GM18498 (cell line): Measurements from ENCODE around the gene FIBCD1.

Experiments
- ATAC-seq: cut with Tn5 transposase; IDR thresholded peaks from one replicate; pipeline ENCODE4 v1.9.1; 2021; ENCODE audit warnings: mild to moderate bottlenecking, moderate library complexity; ENCODE audit not compliant: unreplicated experiment

Gene FIBCD1

GRCh38 chr9:130938652-130939404 lies at the start of gene FIBCD1:
TSS of gene FIBCD1 (minus strand) at chr9:130939247. CDS start at chr9:130938607, 640 bp downstream.
- no peak for ATAC-seq

DNA sequence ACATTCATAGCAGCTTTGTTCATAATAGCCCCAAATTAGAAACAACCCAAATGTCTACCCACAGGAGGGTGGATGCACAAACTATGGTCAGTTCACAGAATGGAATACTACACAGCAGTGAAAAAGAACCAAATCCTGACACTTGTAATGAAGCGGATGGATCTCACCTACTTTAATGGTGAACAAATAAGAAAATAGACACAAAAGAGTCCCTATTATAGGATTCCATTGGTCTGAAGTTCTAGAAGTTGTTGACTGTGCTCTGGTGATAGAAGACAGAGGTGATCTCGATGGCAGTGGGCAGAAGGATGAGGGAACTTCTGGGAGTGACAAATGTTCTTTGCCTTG lies 49.3 kb upstream of the FIBCD1 start:
- no peak for ATAC-seq

- ATAC-seq: no peak
These were observed 48.8 kb upstream of the FIBCD1 start for GRCh38 chr9:130987738-130988399.

DNA sequence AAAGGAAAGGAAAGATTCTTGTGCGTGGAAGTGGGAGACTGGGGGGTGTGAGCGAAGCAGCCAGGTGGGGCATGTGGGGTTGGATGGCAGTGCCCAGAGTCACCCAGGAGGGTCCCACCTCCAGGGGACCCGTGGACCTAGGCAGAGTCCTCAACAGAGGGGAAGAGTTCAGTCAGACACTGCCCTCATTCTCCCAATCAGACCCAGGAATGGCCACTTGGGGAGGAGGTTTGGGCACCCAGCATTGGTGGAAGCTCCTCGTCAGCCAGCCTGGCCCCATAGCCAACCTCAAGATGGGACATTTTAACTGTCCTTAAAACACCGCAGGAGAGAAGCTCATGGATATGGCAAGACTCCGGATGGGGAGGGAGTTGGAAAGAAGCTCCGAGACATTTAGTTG lies 48.0 kb upstream of the FIBCD1 start:
- no peak for ATAC-seq

GRCh38 chr9:130986356-130986965 lies 47.4 kb upstream of the FIBCD1 start:
- ATAC-seq: no peak

- ATAC-seq: no peak
These were observed 46.6 kb upstream of the FIBCD1 start for GRCh38 chr9:130985606-130986162.

- no peak for ATAC-seq
These were observed 46.0 kb upstream of the FIBCD1 start for GRCh38 chr9:130985029-130985428.

DNA sequence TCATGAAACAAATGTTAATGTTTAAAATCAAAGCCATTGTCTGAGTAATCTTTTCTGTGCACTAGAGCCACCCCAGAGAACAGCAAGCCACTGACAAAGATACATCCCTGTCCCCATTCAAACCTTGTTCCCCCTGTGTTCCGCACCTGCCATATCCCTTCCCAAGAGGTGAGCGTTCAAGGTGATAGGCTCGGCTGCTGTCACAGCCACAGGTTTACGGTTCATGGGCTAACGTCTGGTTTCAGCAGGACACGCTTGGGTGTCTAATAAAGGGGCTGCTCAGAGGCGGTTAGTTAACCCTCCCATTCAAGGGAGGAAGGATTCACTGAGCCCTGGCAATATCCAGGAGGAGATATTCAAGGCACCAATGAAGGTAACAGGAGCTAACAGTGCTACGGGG lies 45.5 kb upstream of the FIBCD1 start:
- no peak for ATAC-seq

DNA sequence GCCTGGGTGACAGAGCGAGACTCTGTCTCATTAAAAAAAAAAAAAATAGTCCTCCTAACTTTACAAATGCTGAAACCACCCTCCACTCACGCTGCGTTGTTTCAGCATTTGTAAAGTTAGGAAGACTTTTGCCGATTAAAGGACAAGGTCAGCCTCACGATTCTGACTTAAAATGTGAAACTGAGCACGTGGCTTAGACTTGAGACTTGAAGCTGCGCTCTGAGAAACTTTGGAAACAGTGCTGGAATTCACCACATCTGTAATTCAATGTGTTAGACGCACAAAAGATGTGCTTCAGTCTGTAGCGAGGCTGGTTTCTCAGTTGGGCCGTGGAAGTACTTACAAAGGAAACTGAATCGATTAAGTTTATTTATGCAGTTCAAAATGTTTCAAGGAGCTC lies 44.9 kb upstream of the FIBCD1 start:
- no peak for ATAC-seq

DNA sequence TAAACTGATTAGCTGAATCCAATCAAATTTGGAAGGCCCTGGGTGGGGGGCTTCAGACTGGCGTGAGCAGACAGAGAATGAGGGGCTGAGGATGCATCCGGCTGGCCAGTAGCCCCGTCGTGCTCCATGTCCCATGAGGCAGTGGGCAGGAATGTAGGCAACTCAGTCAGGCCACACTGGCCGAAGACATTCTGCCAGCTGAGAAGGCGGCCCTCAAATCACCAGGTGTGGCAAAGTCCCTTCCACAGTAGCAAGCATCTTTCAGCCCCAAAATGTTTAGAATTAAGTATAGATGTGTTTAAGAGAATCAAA lies 44.3 kb upstream of the FIBCD1 start:
- ATAC-seq: no peak

- ATAC-seq: no peak
These were observed 43.8 kb upstream of the FIBCD1 start for GRCh38 chr9:130982636-130983358.

- ATAC-seq: no peak
These were observed 42.7 kb upstream of the FIBCD1 start for GRCh38 chr9:130981756-130982137.

DNA sequence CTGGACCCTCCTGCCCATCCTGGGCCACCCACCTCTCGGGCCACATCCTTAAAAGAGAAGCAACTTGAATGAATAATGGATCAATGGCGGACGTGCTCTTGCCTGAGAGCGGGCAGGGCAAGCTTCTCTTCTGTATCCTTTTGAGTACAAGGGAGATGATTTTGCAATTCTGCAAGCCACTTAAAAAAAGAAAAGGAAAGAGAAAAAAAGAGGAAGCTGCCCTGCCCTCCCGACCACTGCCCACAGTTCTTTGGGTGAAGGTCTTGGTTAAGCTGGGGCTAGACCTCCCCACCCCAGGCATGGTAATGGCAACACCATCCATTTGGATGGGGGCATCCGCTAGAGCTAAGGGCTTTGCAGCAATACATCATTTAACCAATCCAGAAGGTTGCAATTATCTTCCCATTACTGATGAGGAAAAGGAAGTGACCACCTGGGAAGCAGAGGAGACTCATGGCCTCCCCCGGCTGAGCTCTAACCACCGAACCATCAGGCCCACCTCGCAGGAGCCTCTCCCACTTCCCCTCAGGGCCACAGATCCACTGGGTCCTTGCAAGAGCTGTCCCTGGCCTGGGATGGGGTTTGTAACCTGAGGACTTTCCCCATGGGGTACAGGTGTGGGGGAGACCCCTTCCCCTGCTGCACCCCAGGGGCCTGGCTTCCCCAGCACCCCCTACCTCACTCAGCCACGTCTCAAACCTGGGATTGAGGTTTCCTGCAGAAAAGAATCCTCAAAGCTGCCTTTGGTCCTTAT lies 42.1 kb upstream of the FIBCD1 start:
- ATAC-seq: no peak

GRCh38 chr9:130980526-130980925 lies 41.5 kb upstream of the FIBCD1 start:
- ATAC-seq: no peak

DNA sequence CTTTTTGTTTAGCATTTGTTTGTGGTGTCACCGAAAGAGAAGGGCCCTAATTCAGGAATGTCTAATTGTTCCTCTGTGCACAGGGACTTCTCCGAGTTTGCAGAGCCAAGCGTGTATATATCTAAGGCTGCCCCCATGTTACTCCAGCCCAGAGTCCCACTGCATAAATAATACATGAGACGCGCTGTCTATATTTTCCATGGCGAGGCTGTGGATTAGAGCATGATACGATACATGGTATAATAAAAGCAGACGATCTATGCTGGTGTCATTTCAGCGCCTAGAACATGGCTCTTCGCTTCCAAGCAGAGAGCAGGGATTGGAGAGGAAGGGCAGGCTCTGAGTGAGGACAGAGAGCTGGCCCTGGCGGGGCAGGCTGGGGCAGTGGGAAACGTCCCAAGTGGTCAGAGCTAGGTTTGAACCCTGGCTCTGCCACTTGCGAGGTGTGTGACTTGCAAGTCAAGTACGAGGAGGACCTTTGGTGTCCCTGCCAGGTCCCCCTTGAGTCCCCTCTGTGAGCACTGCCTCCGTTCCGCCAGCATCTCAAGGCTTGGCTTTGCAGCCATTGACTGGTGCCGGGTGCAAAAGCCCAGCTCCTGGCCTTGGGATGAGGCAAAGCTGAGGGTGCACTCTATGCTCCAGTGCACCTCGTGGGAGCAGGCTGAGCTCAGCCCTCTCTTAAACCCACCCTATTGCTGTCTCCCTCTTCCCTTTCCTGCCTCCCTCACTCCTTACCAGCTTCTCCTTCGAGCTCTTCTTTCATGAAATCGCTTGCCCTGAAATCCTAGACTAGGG lies 40.7 kb upstream of the FIBCD1 start:
- ATAC-seq: no peak

DNA sequence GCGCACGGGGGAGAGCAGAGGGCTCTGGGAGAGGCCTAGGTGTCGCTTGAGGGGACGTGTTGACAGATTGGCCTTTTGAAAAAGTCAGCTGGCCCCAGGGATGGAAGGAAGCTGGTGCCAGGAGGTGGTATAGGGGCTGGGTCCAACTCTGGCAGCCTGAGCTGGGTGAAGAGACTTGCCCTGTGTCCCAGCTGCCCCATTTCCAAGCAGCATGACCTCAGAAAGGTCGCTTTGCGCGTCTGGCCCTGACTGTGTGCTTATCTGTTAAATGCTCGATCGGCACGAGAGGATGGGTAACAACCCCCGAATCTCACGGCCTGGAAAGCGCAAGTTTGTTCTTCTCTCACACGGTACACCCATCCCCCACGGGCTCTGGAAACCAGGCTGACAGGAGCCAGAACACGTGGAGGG lies 38.8 kb upstream of the FIBCD1 start:
- ATAC-seq: no peak

- no peak for ATAC-seq
These were observed 37.1 kb upstream of the FIBCD1 start for GRCh38 chr9:130975932-130976841.

DNA sequence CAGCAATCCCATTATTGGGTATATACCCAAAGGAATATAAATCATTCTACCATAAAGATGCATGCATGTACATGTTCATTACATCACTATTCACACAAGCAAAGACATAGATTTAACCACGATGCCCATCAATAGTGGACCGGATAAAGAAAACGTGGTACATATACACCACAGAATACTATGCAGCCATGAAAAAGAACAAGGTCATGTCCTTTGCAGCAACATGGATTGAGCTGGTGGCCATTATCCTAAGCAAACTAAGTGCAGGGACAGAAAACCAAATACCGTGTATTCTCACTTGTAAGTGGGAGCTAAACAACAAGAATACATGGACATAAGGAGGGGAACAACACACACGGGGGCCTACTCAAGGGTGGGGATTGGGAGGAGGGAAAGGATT lies 36.1 kb upstream of the FIBCD1 start:
- no peak for ATAC-seq

DNA sequence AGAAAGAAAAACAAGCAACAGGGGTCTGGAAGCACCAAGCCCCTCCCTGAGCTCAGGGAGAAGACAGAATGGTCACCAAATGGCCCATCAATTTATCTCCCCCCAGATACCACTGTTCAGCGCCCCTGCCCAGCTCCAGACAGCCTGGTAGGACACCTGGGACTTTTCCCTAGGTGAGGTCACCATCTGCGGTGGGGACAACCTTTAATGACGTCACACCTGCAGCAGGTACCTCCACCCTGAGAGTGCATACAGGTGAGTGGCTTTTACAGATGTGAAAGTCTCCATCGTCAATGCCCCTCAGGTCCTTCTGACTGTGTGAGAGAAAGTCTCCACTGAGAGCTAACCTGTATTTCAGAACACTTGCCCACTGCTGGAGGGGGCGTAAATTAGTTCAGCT lies 35.6 kb upstream of the FIBCD1 start:
- ATAC-seq: no peak
